A673 (cell line): ENCODE results near the gene RASGRP1. TPM values are rescaled to one million over a fixed set of nuclear protein-coding genes. Genes with fewer than 3 reads are reported as not detected.

Experiments used
- BruUV-seq: library from RNA; stranded (reverse); fragments of 400-500 nt; replicated peaks from 2 replicates; lab custom pipeline; 2021; lab: Mats Ljungman, UMichigan
- CTCF ChIA-PET: fragments of 300-600 bp; sonication (Branson Sonifier 250); formaldehyde crosslinking; loops from one replicate; lab custom pipeline; 2022; ENCODE audit warnings: antibody characterized with exemption; lab: Charles Lee
- POLR2A ChIA-PET: fragments of 300-600 bp; sonication (Branson Sonifier 250); formaldehyde crosslinking; loops from one replicate; lab custom pipeline; 2022; ENCODE audit warnings: antibody characterized with exemption; ENCODE audit not compliant: low non-redundant PET; lab: Charles Lee
- DNase-seq: peaks from one replicate; pipeline ENCODE4 v3.0.0-alpha.2; 2015; ENCODE audit warnings: low spot score
- H3K27ac ChIP-seq: fragments of 200-600 bp; sonication (generic); 2 replicates; pipeline ENCODE4 v1.5.1; 2016; ENCODE audit warnings: mixed run types, low read depth, mild to moderate bottlenecking, mixed read lengths, antibody characterized with exemption, low read length; ENCODE audit not compliant: poor library complexity, severe bottlenecking
- H3K27me3 ChIP-seq: fragments of 200-600 bp; sonication (generic); replicated peaks from 2 replicates; pipeline ENCODE4 v1.6.1; 2017; ENCODE audit warnings: mixed run types, low read depth, mild to moderate bottlenecking, mixed read lengths, antibody characterized with exemption, low read length; ENCODE audit not compliant: insufficient read depth, poor library complexity
- H3K36me3 ChIP-seq: fragments of 200-600 bp; sonication (generic); 2 replicates; pipeline ENCODE4 v1.6.1; 2016; ENCODE audit warnings: mixed run types, mild to moderate bottlenecking, mixed read lengths, antibody characterized with exemption, low read length; ENCODE audit not compliant: insufficient read depth, poor library complexity, severe bottlenecking
- H3K4me1 ChIP-seq: fragments of 200-600 bp; sonication (generic); 2 replicates; pipeline ENCODE4 v1.6.1; 2017; ENCODE audit warnings: mixed run types, mild to moderate bottlenecking, mixed read lengths, antibody characterized with exemption, low read length; ENCODE audit not compliant: insufficient read depth, poor library complexity, severe bottlenecking
- H3K4me3 ChIP-seq: fragments of 200-600 bp; sonication (generic); 2 replicates; pipeline ENCODE4 v1.5.1; 2016; ENCODE audit warnings: low read depth, mixed run types, mild to moderate bottlenecking, mixed read lengths, low read length; ENCODE audit not compliant: poor library complexity, severe bottlenecking
- H3K9me3 ChIP-seq: fragments of 200-600 bp; sonication (generic); 2 replicates; pipeline ENCODE4 v1.6.1; 2016; ENCODE audit warnings: mixed run types, low read depth, mild to moderate bottlenecking, mixed read lengths, antibody characterized with exemption, low read length; ENCODE audit not compliant: poor library complexity, severe bottlenecking
- EZH2 ChIP-seq: fragments of 200-600 bp; sonication (generic); IDR thresholded peaks from 2 replicates; pipeline ENCODE4 v1.6.1; 2017; ENCODE audit warnings: borderline replicate concordance, low read depth, mild to moderate bottlenecking, mixed read lengths, antibody characterized with exemption, low read length; ENCODE audit not compliant: poor library complexity, severe bottlenecking
- intact Hi-C: fragments of 100-400 bp; cut with micrococcal nuclease; formaldehyde crosslinking; loops from one replicate; pipeline ENCODE4 v1.10.0; 2022; ENCODE audit not compliant: unreplicated experiment
- total RNA-seq: library from RNA; stranded (reverse); gene quantifications from 2 replicates; pipeline ENCODE4 v1.2.3, GENCODE V29; 2021
- TF ChIP-seq, protein P1 (sequence below): fragments of 300-800, 200-600 bp; sonication (generic); conservative IDR thresholded peaks from 2 replicates; pipeline ENCODE4 v1.5.1; 2017; ENCODE audit warnings: low read depth, mild to moderate bottlenecking, antibody characterized with exemption, low read length, moderate library complexity, mixed read lengths

Gene RASGRP1
- total RNA-seq, 1 experiment from 2014 or later = not detected

DNA sequence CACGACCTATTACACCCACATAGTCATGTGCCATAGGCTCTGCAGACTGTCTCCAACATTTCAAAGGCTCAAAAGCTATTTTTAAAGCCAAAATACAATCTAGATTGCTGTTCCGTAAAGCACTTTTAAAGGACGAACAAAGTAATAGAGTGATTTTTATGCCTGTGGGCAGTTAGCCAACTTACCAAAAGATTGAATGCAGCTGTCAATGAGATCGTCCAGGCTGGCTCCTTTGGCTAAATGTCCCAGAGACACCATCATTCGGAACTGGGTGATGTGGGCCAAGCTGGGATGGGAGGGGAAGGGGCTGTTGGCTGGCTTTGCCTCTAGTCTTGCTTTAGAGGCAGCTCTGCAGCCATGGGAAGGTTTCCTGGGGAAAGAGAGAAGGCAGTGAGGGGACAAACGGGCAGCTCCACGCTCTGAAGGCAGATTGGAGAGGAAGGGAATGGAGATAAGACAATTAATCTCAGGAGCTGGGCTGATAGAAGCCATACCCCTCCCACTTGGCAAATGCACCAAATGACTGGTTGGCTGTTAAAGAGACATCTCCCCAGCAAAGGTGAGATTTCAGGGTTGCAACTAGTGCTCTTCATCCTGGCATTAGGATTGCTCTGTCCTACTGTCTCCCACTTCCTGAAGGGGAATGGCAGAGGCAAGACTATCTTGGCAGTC is 4.8 kb downstream of the RASGRP1 start:
- DNase-seq = no peak
- TF ChIP-seq, protein P1, sequence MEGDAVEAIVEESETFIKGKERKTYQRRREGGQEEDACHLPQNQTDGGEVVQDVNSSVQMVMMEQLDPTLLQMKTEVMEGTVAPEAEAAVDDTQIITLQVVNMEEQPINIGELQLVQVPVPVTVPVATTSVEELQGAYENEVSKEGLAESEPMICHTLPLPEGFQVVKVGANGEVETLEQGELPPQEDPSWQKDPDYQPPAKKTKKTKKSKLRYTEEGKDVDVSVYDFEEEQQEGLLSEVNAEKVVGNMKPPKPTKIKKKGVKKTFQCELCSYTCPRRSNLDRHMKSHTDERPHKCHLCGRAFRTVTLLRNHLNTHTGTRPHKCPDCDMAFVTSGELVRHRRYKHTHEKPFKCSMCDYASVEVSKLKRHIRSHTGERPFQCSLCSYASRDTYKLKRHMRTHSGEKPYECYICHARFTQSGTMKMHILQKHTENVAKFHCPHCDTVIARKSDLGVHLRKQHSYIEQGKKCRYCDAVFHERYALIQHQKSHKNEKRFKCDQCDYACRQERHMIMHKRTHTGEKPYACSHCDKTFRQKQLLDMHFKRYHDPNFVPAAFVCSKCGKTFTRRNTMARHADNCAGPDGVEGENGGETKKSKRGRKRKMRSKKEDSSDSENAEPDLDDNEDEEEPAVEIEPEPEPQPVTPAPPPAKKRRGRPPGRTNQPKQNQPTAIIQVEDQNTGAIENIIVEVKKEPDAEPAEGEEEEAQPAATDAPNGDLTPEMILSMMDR = no peak
- TF ChIP-seq EZH2 = no peak
- Histone ChIP-seq H3K9me3 (no peaks in the 10 kb centered on the region), H3K27ac (no peak overlapping the region), H3K36me3 (no peaks in the 10 kb centered on the region), H3K4me3 (no peak overlapping the region), H3K4me1 (no peaks in the 10 kb centered on the region), H3K27me3 (peaks cover 55% of the 10 kb centered on the region)
- intact Hi-C loops = loop anchor here (5.0 kb wide), 1 partner anchor 138 kb away; no protein-coding TSS in a partner anchor
- POLR2A ChIA-PET = no interaction called here
- BruUV-seq = no TSS peak
- CTCF ChIA-PET = no interaction called here

DNA sequence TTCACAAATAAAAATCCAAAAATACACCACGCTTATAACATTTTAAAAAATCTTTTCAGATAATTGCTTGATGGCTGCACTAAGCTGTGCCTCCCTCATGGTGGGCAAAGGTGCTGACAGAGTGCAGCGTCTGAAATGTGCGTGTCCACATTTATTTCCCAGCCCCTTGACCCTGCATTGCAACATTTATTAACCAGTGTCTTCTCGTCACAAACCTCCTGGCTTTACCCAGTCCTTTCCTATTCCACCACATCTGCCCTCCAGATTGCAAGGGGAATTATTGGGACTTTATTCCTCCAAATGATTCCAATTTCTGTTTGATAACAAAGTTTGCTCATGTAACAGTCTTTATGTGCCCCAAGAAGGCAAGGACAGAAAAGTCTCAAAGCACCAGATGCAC is 5.5 kb downstream of the RASGRP1 start:
- no peaks in the 10 kb centered on the region for H3K36me3 ChIP-seq
- no peaks in the 10 kb centered on the region for H3K4me1 ChIP-seq
- no peak overlapping the region for H3K4me3 ChIP-seq
- CTCF ChIA-PET = no interaction called here
- intact Hi-C loops = loop anchor here (5.0 kb wide), 1 partner anchor 138 kb away; no protein-coding TSS in a partner anchor
- H3K27me3 ChIP-seq = peaks cover 54% of the 10 kb centered on the region
- no peak overlapping the region for H3K27ac ChIP-seq
- BruUV-seq = no TSS peak
- TF ChIP-seq, protein P1 = no peak
- no peak for TF ChIP-seq EZH2
- no peaks in the 10 kb centered on the region for H3K9me3 ChIP-seq
- POLR2A ChIA-PET = no interaction called here
- DNase-seq = no peak

DNA sequence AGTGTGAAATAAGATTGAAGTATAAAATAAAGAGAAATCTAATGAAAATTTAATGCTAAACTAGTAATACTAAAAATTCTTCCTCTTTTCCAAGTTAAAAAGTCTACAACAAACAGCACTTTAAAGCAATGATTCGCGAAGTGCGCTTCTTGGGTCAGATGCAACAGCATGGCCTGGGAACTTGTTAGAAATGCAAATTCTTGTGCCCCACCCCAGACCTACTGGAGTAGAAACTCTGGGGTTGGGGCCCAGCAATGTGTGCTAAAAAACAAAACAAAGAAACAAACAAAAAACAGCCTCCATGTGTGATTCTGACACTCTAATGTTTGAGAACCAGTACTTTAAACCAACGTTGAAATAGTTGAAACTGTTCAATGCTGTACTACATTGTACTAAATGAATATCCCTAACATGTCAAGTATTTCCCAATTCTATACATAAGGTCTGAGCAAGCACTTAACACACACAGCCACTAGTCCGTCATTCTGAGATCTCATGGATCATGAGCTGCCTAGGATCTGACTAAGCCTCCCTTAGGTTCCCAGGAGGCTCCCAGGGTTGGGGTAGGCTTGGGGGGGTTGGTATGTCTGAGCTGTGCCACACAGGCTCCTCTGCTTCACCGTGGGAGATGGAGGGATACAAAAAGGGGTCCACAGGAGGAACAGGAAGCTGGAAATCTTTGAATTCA is 6.1 kb downstream of the RASGRP1 start:
- ChIA-PET CTCF (no interaction called here), POLR2A (no interaction called here)
- DNase-seq = no peak
- H3K4me1 ChIP-seq = no peaks in the 10 kb centered on the region
- BruUV-seq = no TSS peak
- TF ChIP-seq EZH2 = no peak
- TF ChIP-seq, protein P1 = no peak
- peaks cover 50% of the 10 kb centered on the region for H3K27me3 ChIP-seq
- H3K9me3 ChIP-seq = no peaks in the 10 kb centered on the region
- intact Hi-C loops = loop anchor here (5.0 kb wide), 1 partner anchor 139 kb away; no protein-coding TSS in a partner anchor
- H3K36me3 ChIP-seq = no peaks in the 10 kb centered on the region
- no peak overlapping the region for H3K27ac ChIP-seq
- no peak overlapping the region for H3K4me3 ChIP-seq
